HCT116 (cell line): Measurements from ENCODE around the gene MAGEA2B.
"Not testable (repeated sequence)": the region's sequence is repeated elsewhere in the genome, so short reads cannot be mapped to it uniquely, and the experiment has no call there.

Experiments
- CEBPB ChIP-seq: IDR thresholded peaks from 2 replicates; pipeline ENCODE4 v1.6.1; 2012; ENCODE audit warnings: low read depth
- EZH2 ChIP-seq: fragments of 200-600 bp; sonication (generic); IDR thresholded peaks from 2 replicates; pipeline ENCODE4 v1.6.1; 2017; ENCODE audit warnings: antibody characterized with exemption, mixed run types
- EZH2phosphoT487 ChIP-seq: fragments of 200-600 bp; IDR thresholded peaks from 2 replicates; pipeline ENCODE4 v1.6.1; 2018; ENCODE audit warnings: antibody characterized with exemption, borderline replicate concordance
- POLR2A ChIP-seq: IDR thresholded peaks from 2 replicates; pipeline ENCODE4 v1.7.0; 2011; ENCODE audit warnings: borderline replicate concordance; ENCODE audit not compliant: insufficient read depth, insufficient read length; ENCODE audit errors: extremely low read depth
- POLR2AphosphoS5 ChIP-seq: IDR thresholded peaks from 2 replicates; pipeline ENCODE4 v1.6.1; 2011; ENCODE audit warnings: mild to moderate bottlenecking, low read depth, low read length, moderate library complexity
- SIN3A ChIP-seq: IDR thresholded peaks from 2 replicates; pipeline ENCODE4 v1.6.1; 2012; ENCODE audit warnings: low read depth
- SRF ChIP-seq: IDR thresholded peaks from 2 replicates; pipeline ENCODE4 v1.6.1; 2012; ENCODE audit warnings: low read depth
- YY1 ChIP-seq: IDR thresholded peaks from 2 replicates; pipeline ENCODE4 v1.6.1; 2011; ENCODE audit warnings: low read length, low read depth, moderate library complexity, mild to moderate bottlenecking; ENCODE audit not compliant: insufficient replicate concordance; ENCODE audit errors: extremely low read depth
- TF ChIP-seq, protein P1 (sequence below), 3 experiments: fragments of 200-600 bp in 1 of 3; sonication (generic) in 1 of 3; IDR thresholded peaks in 2 of 3; conservative IDR thresholded peaks in 1 of 3; 2 replicates each; pipeline ENCODE4 v1.5.1; 2012 to 2017; ENCODE audit warnings: low read depth in 2 of 3, low read length in 2 of 3, antibody characterized with exemption in 1 of 3, borderline replicate concordance in 1 of 3, control low read depth in 1 of 3, mild to moderate bottlenecking in 1 of 3, mixed read lengths in 1 of 3, mixed run types in 1 of 3, moderate library complexity in 1 of 3; ENCODE audit not compliant: insufficient read depth in 1 of 3
- TF ChIP-seq, protein P2 (sequence below): IDR thresholded peaks from 2 replicates; pipeline ENCODE4 v1.6.1; 2012; ENCODE audit warnings: low read depth
- TF ChIP-seq, protein P3 (sequence below): IDR thresholded peaks from 2 replicates; pipeline ENCODE4 v1.6.1; 2012

DNA sequence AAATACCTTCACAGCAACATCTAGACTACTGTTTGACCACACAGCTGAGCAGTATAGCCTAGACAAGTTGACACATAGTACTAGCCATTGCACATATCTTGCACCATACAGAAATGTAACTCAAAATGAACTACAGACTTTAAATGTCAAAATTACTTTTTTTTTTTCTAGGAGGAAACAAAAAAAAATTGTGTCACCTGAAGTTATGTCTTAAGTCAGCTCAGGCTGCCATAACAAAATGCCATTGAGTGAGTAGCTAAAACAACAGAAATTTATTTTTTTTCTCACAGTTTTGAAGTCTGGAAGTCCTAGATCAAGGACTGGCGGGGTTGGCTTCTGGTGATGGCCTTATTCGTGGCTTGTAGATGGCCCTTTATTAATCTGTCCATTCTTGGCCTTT, 5.3 kb upstream of the MAGEA2B start, which contains the start of gene CSAG2:
- TF ChIP-seq, protein P1, sequence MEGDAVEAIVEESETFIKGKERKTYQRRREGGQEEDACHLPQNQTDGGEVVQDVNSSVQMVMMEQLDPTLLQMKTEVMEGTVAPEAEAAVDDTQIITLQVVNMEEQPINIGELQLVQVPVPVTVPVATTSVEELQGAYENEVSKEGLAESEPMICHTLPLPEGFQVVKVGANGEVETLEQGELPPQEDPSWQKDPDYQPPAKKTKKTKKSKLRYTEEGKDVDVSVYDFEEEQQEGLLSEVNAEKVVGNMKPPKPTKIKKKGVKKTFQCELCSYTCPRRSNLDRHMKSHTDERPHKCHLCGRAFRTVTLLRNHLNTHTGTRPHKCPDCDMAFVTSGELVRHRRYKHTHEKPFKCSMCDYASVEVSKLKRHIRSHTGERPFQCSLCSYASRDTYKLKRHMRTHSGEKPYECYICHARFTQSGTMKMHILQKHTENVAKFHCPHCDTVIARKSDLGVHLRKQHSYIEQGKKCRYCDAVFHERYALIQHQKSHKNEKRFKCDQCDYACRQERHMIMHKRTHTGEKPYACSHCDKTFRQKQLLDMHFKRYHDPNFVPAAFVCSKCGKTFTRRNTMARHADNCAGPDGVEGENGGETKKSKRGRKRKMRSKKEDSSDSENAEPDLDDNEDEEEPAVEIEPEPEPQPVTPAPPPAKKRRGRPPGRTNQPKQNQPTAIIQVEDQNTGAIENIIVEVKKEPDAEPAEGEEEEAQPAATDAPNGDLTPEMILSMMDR (IDR thresholded peaks at IDR 0.05 in 2 of 3, conservative IDR thresholded peaks at IDR 0.05 in 1 of 3; ENCODE audit: borderline replicate concordance in 1 of 3, insufficient read depth in 1 of 3, low read depth in 2 of 3, low read length in 2 of 3) = not testable (repeated sequence)
- TF ChIP-seq SIN3A, EZH2, POLR2A, EZH2phosphoT487, POLR2AphosphoS5, CEBPB, YY1, SRF: not testable (repeated sequence)
- TF ChIP-seq, protein P2, sequence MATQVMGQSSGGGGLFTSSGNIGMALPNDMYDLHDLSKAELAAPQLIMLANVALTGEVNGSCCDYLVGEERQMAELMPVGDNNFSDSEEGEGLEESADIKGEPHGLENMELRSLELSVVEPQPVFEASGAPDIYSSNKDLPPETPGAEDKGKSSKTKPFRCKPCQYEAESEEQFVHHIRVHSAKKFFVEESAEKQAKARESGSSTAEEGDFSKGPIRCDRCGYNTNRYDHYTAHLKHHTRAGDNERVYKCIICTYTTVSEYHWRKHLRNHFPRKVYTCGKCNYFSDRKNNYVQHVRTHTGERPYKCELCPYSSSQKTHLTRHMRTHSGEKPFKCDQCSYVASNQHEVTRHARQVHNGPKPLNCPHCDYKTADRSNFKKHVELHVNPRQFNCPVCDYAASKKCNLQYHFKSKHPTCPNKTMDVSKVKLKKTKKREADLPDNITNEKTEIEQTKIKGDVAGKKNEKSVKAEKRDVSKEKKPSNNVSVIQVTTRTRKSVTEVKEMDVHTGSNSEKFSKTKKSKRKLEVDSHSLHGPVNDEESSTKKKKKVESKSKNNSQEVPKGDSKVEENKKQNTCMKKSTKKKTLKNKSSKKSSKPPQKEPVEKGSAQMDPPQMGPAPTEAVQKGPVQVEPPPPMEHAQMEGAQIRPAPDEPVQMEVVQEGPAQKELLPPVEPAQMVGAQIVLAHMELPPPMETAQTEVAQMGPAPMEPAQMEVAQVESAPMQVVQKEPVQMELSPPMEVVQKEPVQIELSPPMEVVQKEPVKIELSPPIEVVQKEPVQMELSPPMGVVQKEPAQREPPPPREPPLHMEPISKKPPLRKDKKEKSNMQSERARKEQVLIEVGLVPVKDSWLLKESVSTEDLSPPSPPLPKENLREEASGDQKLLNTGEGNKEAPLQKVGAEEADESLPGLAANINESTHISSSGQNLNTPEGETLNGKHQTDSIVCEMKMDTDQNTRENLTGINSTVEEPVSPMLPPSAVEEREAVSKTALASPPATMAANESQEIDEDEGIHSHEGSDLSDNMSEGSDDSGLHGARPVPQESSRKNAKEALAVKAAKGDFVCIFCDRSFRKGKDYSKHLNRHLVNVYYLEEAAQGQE = not testable (repeated sequence)
- TF ChIP-seq, protein P3, sequence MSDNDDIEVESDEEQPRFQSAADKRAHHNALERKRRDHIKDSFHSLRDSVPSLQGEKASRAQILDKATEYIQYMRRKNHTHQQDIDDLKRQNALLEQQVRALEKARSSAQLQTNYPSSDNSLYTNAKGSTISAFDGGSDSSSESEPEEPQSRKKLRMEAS = not testable (repeated sequence)
